Keratinocyte (primary cell): ENCODE results near the gene TRNAU1AP. TPM values are rescaled to one million over a fixed set of nuclear protein-coding genes. Genes with fewer than 3 reads are reported as not detected.

Experiments used
- DNase-seq: peaks from one replicate; pipeline ENCODE4 v3.0.0-alpha.2; 2011; ENCODE audit warnings: low read depth, missing footprints, low spot score
- FAIRE-seq: peaks from 2 replicates; lab custom pipeline; 2011; peaks lifted over from hg19 to GRCh38; lab: Jason Lieb, UNC
- H2AFZ ChIP-seq: 2 replicates; pipeline ENCODE4 v1.6.0; 2012; ENCODE audit warnings: low read length, control low read depth, inconsistent platforms; ENCODE audit not compliant: control insufficient read depth
- H3K27ac ChIP-seq: 2 replicates; pipeline ENCODE4 v1.5.1; 2011; ENCODE audit warnings: low read length; ENCODE audit not compliant: control insufficient read depth, insufficient read depth
- H3K27me3 ChIP-seq: 3 replicates; pipeline ENCODE4 v1.6.0; 2011; ENCODE audit warnings: low read length; ENCODE audit not compliant: control insufficient read depth, insufficient read depth; ENCODE audit errors: extremely low read depth
- H3K36me3 ChIP-seq, 2 experiments: 2 replicates in 1 of 2; 3 replicates in 1 of 2; pipeline ENCODE4 v1.5.1; 2011; ENCODE audit warnings: low read length in 2 of 2, mild to moderate bottlenecking in 1 of 2; ENCODE audit not compliant: control insufficient read depth in 2 of 2, insufficient read depth in 2 of 2; ENCODE audit errors: extremely low read depth in 1 of 2
- H3K4me1 ChIP-seq: 3 replicates; pipeline ENCODE4 v1.5.1; 2011; ENCODE audit warnings: low read length; ENCODE audit not compliant: control insufficient read depth, insufficient read depth; ENCODE audit errors: extremely low read depth
- H3K4me2 ChIP-seq: 3 replicates; pipeline ENCODE4 v1.6.0; 2011; ENCODE audit warnings: low read depth, low read length; ENCODE audit not compliant: control insufficient read depth, insufficient read depth; ENCODE audit errors: extremely low read depth
- H3K4me3 ChIP-seq, 3 experiments: fragments of 200-600 bp in 1 of 3; sonication (generic) in 1 of 3; 2 replicates in 2 of 3; 3 replicates in 1 of 3; pipeline ENCODE4 v1.5.1; 2011 to 2016; ENCODE audit warnings: low read length in 3 of 3, mild to moderate bottlenecking in 3 of 3, control low read depth in 2 of 3, inconsistent platforms in 1 of 3, low read depth in 1 of 3, mixed read lengths in 1 of 3, mixed run types in 1 of 3, moderate library complexity in 1 of 3; ENCODE audit not compliant: control insufficient read depth in 2 of 3, insufficient read depth in 2 of 3; ENCODE audit errors: extremely low read depth in 1 of 3
- H3K79me2 ChIP-seq: 2 replicates; pipeline ENCODE4 v1.6.0; 2012; ENCODE audit warnings: low read length; ENCODE audit not compliant: control insufficient read depth, insufficient read depth
- H3K9ac ChIP-seq: 3 replicates; pipeline ENCODE4 v1.6.0; 2011; ENCODE audit warnings: low read length; ENCODE audit not compliant: control insufficient read depth, insufficient read depth; ENCODE audit errors: extremely low read depth
- H3K9me1 ChIP-seq: 3 replicates; pipeline ENCODE4 v1.6.0; 2011; ENCODE audit warnings: low read length; ENCODE audit not compliant: control insufficient read depth, insufficient read depth; ENCODE audit errors: extremely low read depth
- H3K9me3 ChIP-seq: 2 replicates; pipeline ENCODE4 v1.5.1; 2012; ENCODE audit warnings: low read depth, low read length; ENCODE audit not compliant: control insufficient read depth
- H4K20me1 ChIP-seq: 3 replicates; pipeline ENCODE4 v1.6.0; 2011; ENCODE audit warnings: low read length; ENCODE audit not compliant: control insufficient read depth, insufficient read depth; ENCODE audit errors: extremely low read depth
- CTCF ChIP-seq, 3 experiments: IDR thresholded peaks in 1 of 3; conservative IDR thresholded peaks in 1 of 3; optimal IDR thresholded peaks in 1 of 3; 2 replicates in 2 of 3; 3 replicates in 1 of 3; pipeline versions ENCODE3 to v1.5.1; 2011; ENCODE audit warnings: low read length in 3 of 3, mild to moderate bottlenecking in 3 of 3, moderate library complexity in 2 of 3, control low read depth in 1 of 3, inconsistent platforms in 1 of 3; ENCODE audit not compliant: insufficient read depth in 2 of 3; ENCODE audit errors: extremely low read depth in 1 of 3
- EZH2 ChIP-seq: IDR thresholded peaks from one replicate; pipeline ENCODE4 v1.6.1; 2012; ENCODE audit warnings: inconsistent platforms, mild to moderate bottlenecking, low read length, moderate library complexity
- dilution Hi-C: fragments of 300-500 bp; cut with MboI; formaldehyde crosslinking; loops from one replicate; pipeline ENCODE4 v1.7.0; 2020; ENCODE audit warnings: low sequenced_read_pairs; ENCODE audit not compliant: extremely low pct_ligation_motif_present
- polyA plus RNA-seq, 5 experiments: library from polyadenylated mRNA; depleted of rRNA in 3 of 5; stranded (reverse) in 3 of 5; stranded (forward) in 1 of 5; unstranded in 1 of 5; fragments of >200 nt; gene quantifications; 1 replicate in 1 of 5; 2 replicates in 3 of 5; 3 replicates in 1 of 5; pipeline versions ENCODE4 v1.2.1 to v1.2.3, GENCODE V29; 2011 to 2012; ENCODE audit warnings: missing spikeins in 2 of 5, low read depth in 1 of 5, low replicate concordance in 1 of 5

The TRNAU1AP gene
- polyA plus RNA-seq, 1 donor (not counting 4 experiments of a cell fraction or from before 2014, with no cell fraction given) = 43.5 TPM

GRCh38 chr1:28505406-28506187, 47.3 kb upstream of the TRNAU1AP start, which contains the start of gene RCC1:
RCC1 (plus strand) TSS chr1:28506043; CDS start chr1:28529867, 23,824 bp downstream.
- H3K4me1 ChIP-seq = peaks cover 19% of the 10 kb centered on the region
- H3K4me3 ChIP-seq = peak within 1 kb of the TSS; percentile 73 to 87 (median 86)
- DNase-seq (peak; percentile 96), FAIRE-seq (peak; percentile 78)
- H3K9me3 ChIP-seq = no peaks in the 10 kb centered on the region
- peak within 1 kb of the TSS; percentile 98 for H3K4me2 ChIP-seq
- peaks cover 14% of the 10 kb centered on the region for H4K20me1 ChIP-seq
- no peaks in the 10 kb centered on the region for H3K9me1 ChIP-seq
- H3K79me2 ChIP-seq = peaks cover 27% of the 10 kb centered on the region
- H3K27ac ChIP-seq = peak within 1 kb of the TSS; percentile 86
- peak within 1 kb of the TSS; percentile 95 for H2AFZ ChIP-seq
- dilution Hi-C loops = no loop called here
- no peaks in the 10 kb centered on the region for H3K27me3 ChIP-seq
- H3K36me3 ChIP-seq = peaks cover 24 to 44% of the 10 kb centered on the region in 2 experiments
- no peak for TF ChIP-seq CTCF (optimal IDR thresholded peaks at IDR 0.05 in 1 of 3, IDR thresholded peaks at IDR 0.05 in 1 of 3, conservative IDR thresholded peaks at IDR 0.05 in 1 of 3; ENCODE audit: extremely low read depth in 1 of 3, insufficient read depth in 2 of 3, low read length in 3 of 3)
- TF ChIP-seq EZH2 = no peak
- peak within 1 kb of the TSS; percentile 98 for H3K9ac ChIP-seq

GRCh38 chr1:28506907-28507246, 46.0 kb upstream of the TRNAU1AP start:
- no peak for TF ChIP-seq CTCF (optimal IDR thresholded peaks at IDR 0.05 in 1 of 3, IDR thresholded peaks at IDR 0.05 in 1 of 3, conservative IDR thresholded peaks at IDR 0.05 in 1 of 3; ENCODE audit: extremely low read depth in 1 of 3, insufficient read depth in 2 of 3, low read length in 3 of 3)
- no peak for TF ChIP-seq EZH2
- Histone ChIP-seq H3K27ac (peak overlapping the region; percentile 86), H4K20me1 (peaks cover 21% of the 10 kb centered on the region), H3K79me2 (peaks cover 27% of the 10 kb centered on the region), H3K4me2 (peak overlapping the region; percentile 98), H3K9me1 (no peaks in the 10 kb centered on the region), H3K4me3 (peak overlapping the region; percentile 69 to 87 (median 73)), H3K9ac (peak overlapping the region; percentile 98), H3K27me3 (no peaks in the 10 kb centered on the region), H3K4me1 (peaks cover 19% of the 10 kb centered on the region), H2AFZ (no peak overlapping the region), H3K9me3 (no peaks in the 10 kb centered on the region), H3K36me3 (peaks cover 28 to 50% of the 10 kb centered on the region in 2 experiments)
- DNase-seq = no peak
- dilution Hi-C loops = no loop called here
- no peak for FAIRE-seq
